Adrenal gland (tissue), 12 donors: ENCODE measurements around the gene RALGPS1. TPM values are rescaled to one million over a fixed set of nuclear protein-coding genes. Genes with fewer than 3 reads are reported as not detected.

Experiments used
- DNase-seq, 7 donors: peaks; one replicate each; pipeline ENCODE4 v3.0.0-alpha.2; 2019 to 2020
- H3K27ac ChIP-seq, 5 donors: fragments of 200-600 bp; sonication (generic) in 4 of 5; 1 replicate in 3 of 5; 2 replicates in 2 of 5; pipeline versions ENCODE4 v1.5.1 to v1.8.0; 2016 to 2020; ENCODE audit warnings: mild to moderate bottlenecking in 1 of 5
- H3K27me3 ChIP-seq: fragments of 200-600 bp; 2 replicates; pipeline ENCODE4 v1.8.0; 2021
- H3K36me3 ChIP-seq, 2 donors: fragments of 200-600 bp; replicated peaks in 1 of 2; 1 replicate in 1 of 2; 2 replicates in 1 of 2; pipeline versions ENCODE4 v1.5.1 to v1.8.0; 2018 to 2022
- H3K4me1 ChIP-seq, 2 donors: fragments of 200-600 bp; replicated peaks in 1 of 2; 1 replicate in 1 of 2; 2 replicates in 1 of 2; pipeline versions ENCODE4 v1.5.1 to v1.8.0; 2018 to 2021
- H3K4me3 ChIP-seq, 4 donors: fragments of 200-600 bp; sonication (generic) in 3 of 4; one replicate each; pipeline ENCODE4 v1.5.1; 2016 to 2018
- H3K9me3 ChIP-seq, 3 donors: fragments of 200-600 bp; sonication (generic) in 1 of 3; replicated peaks in 1 of 3; 1 replicate in 2 of 3; 2 replicates in 1 of 3; pipeline versions ENCODE4 v1.5.1 to v1.8.0; 2016 to 2021
- CTCF ChIP-seq, 6 experiments: fragments of 450-650 bp in 4 of 6; fragments of 200-600 bp in 2 of 6; sonication (generic) in 1 of 6; IDR thresholded peaks; 1 replicate in 5 of 6; 2 replicates in 1 of 6; pipeline versions ENCODE4 v1.5.1 to v1.8.0; 2016 to 2021; ENCODE audit warnings: antibody characterized with exemption in 6 of 6, mild to moderate bottlenecking in 2 of 6, moderate library complexity in 1 of 6
- POLR2A ChIP-seq, 2 donors: fragments of 450-650 bp; IDR thresholded peaks; one replicate each; pipeline ENCODE4 v1.6.1; 2017; ENCODE audit warnings: antibody characterized with exemption in 2 of 2, mild to moderate bottlenecking in 2 of 2, moderate library complexity in 1 of 2
- WGBS, 4 donors: extraction: QIAGEN DNeasy Blood & Tissue Kit in 2 of 4; methylation state at CpG; one replicate each; pipeline versions ENCODE4 v1.1.5 to v1.1.7; 2013 to 2017; 5-methylcytosine and 5-hydroxymethylcytosine counted together
- intact Hi-C, 2 donors: fragments of 100-400 bp; cut with DNase I; formaldehyde crosslinking; loops; one replicate each; pipeline versions ENCODE4 v1.14.1 to v1.15.0; 2022 to 2023
- polyA plus RNA-seq, 3 donors: library from polyadenylated mRNA; stranded (reverse); fragments of 200-250 nt in 2 of 3; fragments of 350-450 nt in 1 of 3; fragmentation: Illumina TruSeq in 1 of 3; extraction: RNeasy Lipid Tissue Mini Kit (QIAGEN cat#74804) in 1 of 3; gene quantifications; one replicate each; pipeline ENCODE4 v1.2.3, GENCODE V29; 2013 to 2014
- total RNA-seq, 9 donors: library from RNA; depleted of rRNA in 4 of 9; stranded (reverse); fragments of >200 nt in 4 of 9; fragments of 120-200 nt in 1 of 9; fragmentation: NEBNext Ultra II Directional in 1 of 9; extraction: Animal tissue kit (Norgen Biotek cat#: 25700) in 1 of 9; gene quantifications; one replicate each; pipeline versions ENCODE4 v1.1.0 to v1.2.4, GENCODE V29; 2013 to 2023
- donor health status: healthy with polysubstance abuse.
- donor health status: Bipolar disorder and iron deficiency.
- donor health status: DM: yes; HTN: yes; CAD: no.
- donor health status: DM: no; HTN: no; CAD: no.
- donor health status: DM: no; HTN: no; CAD: no.
- donor health status: DM: yes; HTN: yes; CAD: no.

The RALGPS1 gene
- total and polyA plus RNA-seq, 12 donors, result 2.8 to 9.9 (median 5.1) TPM

GRCh38 chr9:127034691-127035090 is 120.1 kb downstream of the RALGPS1 start:
- peak overlapping the region in 2 of 5 donors; percentile 41 to 58 for H3K27ac ChIP-seq
- no peak overlapping the region for H3K4me3 ChIP-seq
- no peaks in the 10 kb centered on the region for H3K9me3 ChIP-seq
- H3K36me3 ChIP-seq, result no peaks in the 10 kb centered on the region
- intact Hi-C loops, result no loop called here
- no peaks in the 10 kb centered on the region for H3K4me1 ChIP-seq
- TF ChIP-seq POLR2A (IDR thresholded peaks at IDR 0.05), result no peak
- no peak for TF ChIP-seq CTCF (IDR thresholded peaks at IDR 0.05)
- H3K27me3 ChIP-seq, result no peaks in the 10 kb centered on the region
- no peak for DNase-seq
- WGBS, 4 donors, result 93 to 100% (median 98%) methylated on average over 1 of the region's 1 CpG

GRCh38 chr9:127035423-127035822 is 120.8 kb downstream of the RALGPS1 start:
- no peak for TF ChIP-seq CTCF (IDR thresholded peaks at IDR 0.05)
- TF ChIP-seq POLR2A (IDR thresholded peaks at IDR 0.05), result no peak
- peak in 6 of 7 donors; percentile 37 to 79 (median 52) for DNase-seq
- no peaks in the 10 kb centered on the region for H3K36me3 ChIP-seq
- H3K4me3 ChIP-seq, result no peak overlapping the region
- intact Hi-C loops, result no loop called here
- peak overlapping the region in 2 of 5 donors; percentile 58 to 71 for H3K27ac ChIP-seq
- H3K27me3 ChIP-seq, result no peaks in the 10 kb centered on the region
- 71 to 76% (median 75%) methylated on average over 4 of the region's 4 CpGs for WGBS, 4 donors
- H3K4me1 ChIP-seq, result no peaks in the 10 kb centered on the region
- H3K9me3 ChIP-seq, result no peaks in the 10 kb centered on the region

GRCh38 chr9:127035948-127036347 is 121.4 kb downstream of the RALGPS1 start:
- Histone ChIP-seq H3K9me3 (no peaks in the 10 kb centered on the region), H3K4me3 (no peak overlapping the region), H3K36me3 (no peaks in the 10 kb centered on the region), H3K27ac (peak overlapping the region in 3 of 5 donors; percentile 9 to 71 (median 58)), H3K27me3 (no peaks in the 10 kb centered on the region), H3K4me1 (no peaks in the 10 kb centered on the region)
- TF ChIP-seq POLR2A (IDR thresholded peaks at IDR 0.05) (no peak), CTCF (IDR thresholded peaks at IDR 0.05) (no peak)
- peak in 4 of 7 donors; percentile 17 to 57 (median 30) for DNase-seq
- intact Hi-C loops, result no loop called here
- WGBS, 4 donors, result 72 to 89% (median 83%) methylated on average over 4 of the region's 4 CpGs

- Histone ChIP-seq H3K4me3 (no peak overlapping the region), H3K4me1 (no peaks in the 10 kb centered on the region), H3K36me3 (no peaks in the 10 kb centered on the region), H3K27me3 (no peaks in the 10 kb centered on the region), H3K9me3 (no peaks in the 10 kb centered on the region), H3K27ac (peak overlapping the region in 3 of 5 donors; percentile 9 to 71 (median 58))
- no peak for TF ChIP-seq CTCF (IDR thresholded peaks at IDR 0.05)
- TF ChIP-seq POLR2A (IDR thresholded peaks at IDR 0.05), result no peak
- DNase-seq, result no peak
- intact Hi-C loops, result no loop called here
- WGBS, 4 donors, result 88 to 100% (median 95%) methylated on average over 2 of the region's 2 CpGs
Observed at GRCh38 chr9:127036437-127036836, 121.9 kb downstream of the RALGPS1 start.
